ENCODE measurements around the gene CPNE5.

GRCh38 chr6:36724514-36725390, 114.5 kb downstream of the CPNE5 start:
- peak; percentile 79 for TF ChIP-seq CTCF (conservative IDR thresholded peaks at IDR 0.05)
- no peak for TF ChIP-seq EZH2 (IDR thresholded peaks at IDR 0.05; ENCODE audit: low read depth)

Measured in PC-9 (cell line).